HT1080 (cell line): ENCODE data around the gene RFC2. TPM values are rescaled to one million over a fixed set of nuclear protein-coding genes. Genes with fewer than 3 reads are reported as not detected.
"Not testable (repeated sequence)": the region's sequence is repeated elsewhere in the genome, so short reads cannot be mapped to it uniquely, and the experiment has no call there.

Experiments used
- DNase-seq: peaks from one replicate; pipeline ENCODE4 v3.0.0-alpha.2; 2015; ENCODE audit warnings: low read depth
- total RNA-seq: library from RNA; depleted of rRNA; stranded (reverse); fragments of >200 nt; shearing (Covaris generic); gene quantifications from 2 replicates; pipeline ENCODE4 v1.2.3, GENCODE V29; 2014

Gene RFC2
- total RNA-seq, 1 experiment from 2014 or later: 114 TPM

GRCh38 chr7:74219416-74219815 lies 34.8 kb downstream of the RFC2 start:
- no peak for DNase-seq

GRCh38 chr7:74218343-74218698 lies 35.9 kb downstream of the RFC2 start:
- DNase-seq: no peak

GRCh38 chr7:74217455-74218342 lies 36.5 kb downstream of the RFC2 start:
- peak; percentile 42 for DNase-seq

- no peak for DNase-seq
Observed at GRCh38 chr7:74216361-74216761, 37.8 kb downstream of the RFC2 start.

- DNase-seq: no peak
Observed at GRCh38 chr7:74215921-74216320, 38.3 kb downstream of the RFC2 start.

- DNase-seq: no peak
Observed at GRCh38 chr7:74214816-74215630, 39.2 kb downstream of the RFC2 start.

GRCh38 chr7:74212661-74213060 lies 41.5 kb downstream of the RFC2 start:
- DNase-seq: no peak

GRCh38 chr7:74208241-74208640 lies 46.0 kb downstream of the RFC2 start:
- not testable (repeated sequence) for DNase-seq

GRCh38 chr7:74207586-74207985 lies 46.6 kb downstream of the RFC2 start:
- no peak for DNase-seq

- DNase-seq: peak; percentile 79
Observed at GRCh38 chr7:74206589-74207120, 47.5 kb downstream of the RFC2 start.

GRCh38 chr7:74206052-74206451 lies 48.1 kb downstream of the RFC2 start:
- not testable (repeated sequence) for DNase-seq

GRCh38 chr7:74203956-74204618 lies 50.1 kb downstream of the RFC2 start:
- DNase-seq: no peak

- DNase-seq: peak; percentile 58
Observed at GRCh38 chr7:74202841-74203556, 51.2 kb downstream of the RFC2 start.

- DNase-seq: peak; percentile 81
Observed at GRCh38 chr7:74199551-74200355, 54.4 kb downstream of the RFC2 start.

GRCh38 chr7:74197449-74198124 lies 56.6 kb downstream of the RFC2 start:
- no peak for DNase-seq

- DNase-seq: not testable (repeated sequence)
Observed at GRCh38 chr7:74195968-74196654, 58.1 kb downstream of the RFC2 start.

GRCh38 chr7:74195139-74195860 lies 58.9 kb downstream of the RFC2 start:
- not testable (repeated sequence) for DNase-seq

GRCh38 chr7:74194686-74195085 lies 59.5 kb downstream of the RFC2 start:
- no peak for DNase-seq
